Measurements from ENCODE around the gene AACS. TPM values are rescaled to one million over a fixed set of nuclear protein-coding genes. Genes with fewer than 3 reads are reported as not detected.

Gene AACS
- polyA plus RNA-seq, 1 donor (not counting 4 experiments of a cell fraction or from before 2014, with no cell fraction given): 27.0 TPM

GRCh38 chr12:125113263-125113662, 48.0 kb downstream of the AACS start:
- H3K27ac ChIP-seq (ENCODE audit: control insufficient read depth, insufficient read depth, low read length): no peak overlapping the region
- H3K79me2 ChIP-seq (ENCODE audit: control insufficient read depth, insufficient read depth, low read length): no peaks in the 10 kb centered on the region
- DNase-seq (ENCODE audit: low read depth, low spot score): no peak
- H3K4me3 ChIP-seq (ENCODE audit: control insufficient read depth in 2 of 3, extremely low read depth in 1 of 3, insufficient read depth in 2 of 3, low read depth in 1 of 3, low read length in 3 of 3): no peak overlapping the region
- no peaks in the 10 kb centered on the region for H3K27me3 ChIP-seq (ENCODE audit: control insufficient read depth, extremely low read depth, insufficient read depth, low read length)
- peaks cover 26 to 30% of the 10 kb centered on the region in 2 experiments for H3K36me3 ChIP-seq (ENCODE audit: control insufficient read depth in 2 of 2, extremely low read depth in 1 of 2, insufficient read depth in 2 of 2, low read length in 2 of 2)
- H3K9me3 ChIP-seq (ENCODE audit: control insufficient read depth, low read depth, low read length): no peaks in the 10 kb centered on the region
- no peak overlapping the region for H2AFZ ChIP-seq (ENCODE audit: control insufficient read depth, low read length)
- H3K9me1 ChIP-seq (ENCODE audit: control insufficient read depth, extremely low read depth, insufficient read depth, low read length): no peaks in the 10 kb centered on the region
- TF ChIP-seq EZH2 (IDR thresholded peaks at IDR 0.05; ENCODE audit: low read length): no peak
- TF ChIP-seq CTCF (optimal IDR thresholded peaks at IDR 0.05 in 1 of 3, IDR thresholded peaks at IDR 0.05 in 1 of 3, conservative IDR thresholded peaks at IDR 0.05 in 1 of 3; ENCODE audit: extremely low read depth in 1 of 3, insufficient read depth in 2 of 3, low read length in 3 of 3): no peak
- FAIRE-seq: no peak
- H3K4me1 ChIP-seq (ENCODE audit: control insufficient read depth, extremely low read depth, insufficient read depth, low read length): no peaks in the 10 kb centered on the region
- no peak overlapping the region for H3K4me2 ChIP-seq (ENCODE audit: control insufficient read depth, extremely low read depth, insufficient read depth, low read depth, low read length)
- H4K20me1 ChIP-seq (ENCODE audit: control insufficient read depth, extremely low read depth, insufficient read depth, low read length): no peaks in the 10 kb centered on the region
- dilution Hi-C loops (cut with MboI; ENCODE audit: extremely low pct_ligation_motif_present, low sequenced_read_pairs): no loop called here
- no peak overlapping the region for H3K9ac ChIP-seq (ENCODE audit: control insufficient read depth, extremely low read depth, insufficient read depth, low read length)

- Histone ChIP-seq H3K36me3 (ENCODE audit: control insufficient read depth in 2 of 2, extremely low read depth in 1 of 2, insufficient read depth in 2 of 2, low read length in 2 of 2) (peaks cover 31 to 33% of the 10 kb centered on the region in 2 experiments), H3K79me2 (ENCODE audit: control insufficient read depth, insufficient read depth, low read length) (no peaks in the 10 kb centered on the region), H3K9ac (ENCODE audit: control insufficient read depth, extremely low read depth, insufficient read depth, low read length) (no peak overlapping the region), H3K4me2 (ENCODE audit: control insufficient read depth, extremely low read depth, insufficient read depth, low read depth, low read length) (no peak overlapping the region), H3K9me3 (ENCODE audit: control insufficient read depth, low read depth, low read length) (no peaks in the 10 kb centered on the region), H4K20me1 (ENCODE audit: control insufficient read depth, extremely low read depth, insufficient read depth, low read length) (no peaks in the 10 kb centered on the region), H3K4me3 (ENCODE audit: control insufficient read depth in 2 of 3, extremely low read depth in 1 of 3, insufficient read depth in 2 of 3, low read depth in 1 of 3, low read length in 3 of 3) (no peak overlapping the region), H3K27ac (ENCODE audit: control insufficient read depth, insufficient read depth, low read length) (no peak overlapping the region), H2AFZ (ENCODE audit: control insufficient read depth, low read length) (no peak overlapping the region), H3K27me3 (ENCODE audit: control insufficient read depth, extremely low read depth, insufficient read depth, low read length) (no peaks in the 10 kb centered on the region), H3K9me1 (ENCODE audit: control insufficient read depth, extremely low read depth, insufficient read depth, low read length) (no peaks in the 10 kb centered on the region), H3K4me1 (ENCODE audit: control insufficient read depth, extremely low read depth, insufficient read depth, low read length) (no peaks in the 10 kb centered on the region)
- FAIRE-seq (no peak), DNase-seq (ENCODE audit: low read depth, low spot score) (no peak)
- TF ChIP-seq CTCF (optimal IDR thresholded peaks at IDR 0.05 in 1 of 3, IDR thresholded peaks at IDR 0.05 in 1 of 3, conservative IDR thresholded peaks at IDR 0.05 in 1 of 3; ENCODE audit: extremely low read depth in 1 of 3, insufficient read depth in 2 of 3, low read length in 3 of 3) (no peak), EZH2 (IDR thresholded peaks at IDR 0.05; ENCODE audit: low read length) (no peak)
- dilution Hi-C loops (cut with MboI; ENCODE audit: extremely low pct_ligation_motif_present, low sequenced_read_pairs): no loop called here
Observed at GRCh38 chr12:125113789-125114188, 48.6 kb downstream of the AACS start.
